Fibroblast of mammary gland (primary cell): ENCODE data around the gene FGA.

Source experiments
- DNase-seq: peaks from one replicate; pipeline ENCODE4 v3.0.0-alpha.2; 2010; ENCODE audit warnings: low read depth
- H3K4me3 ChIP-seq: 2 replicates; pipeline ENCODE4 v1.5.1; 2011; ENCODE audit warnings: low read depth, mild to moderate bottlenecking, low read length, moderate library complexity; ENCODE audit not compliant: control insufficient read depth
- TF ChIP-seq, protein P1 (sequence below): conservative IDR thresholded peaks from 2 replicates; pipeline ENCODE4 v1.5.1; 2011; ENCODE audit warnings: low read depth, low read length, inconsistent platforms; ENCODE audit not compliant: control insufficient read depth, insufficient read depth

FGA gene

GRCh38 chr4:154569584-154569983 is 21.0 kb downstream of the FGA start:
- no peak overlapping the region for H3K4me3 ChIP-seq
- no peak for DNase-seq
- TF ChIP-seq, protein P1, sequence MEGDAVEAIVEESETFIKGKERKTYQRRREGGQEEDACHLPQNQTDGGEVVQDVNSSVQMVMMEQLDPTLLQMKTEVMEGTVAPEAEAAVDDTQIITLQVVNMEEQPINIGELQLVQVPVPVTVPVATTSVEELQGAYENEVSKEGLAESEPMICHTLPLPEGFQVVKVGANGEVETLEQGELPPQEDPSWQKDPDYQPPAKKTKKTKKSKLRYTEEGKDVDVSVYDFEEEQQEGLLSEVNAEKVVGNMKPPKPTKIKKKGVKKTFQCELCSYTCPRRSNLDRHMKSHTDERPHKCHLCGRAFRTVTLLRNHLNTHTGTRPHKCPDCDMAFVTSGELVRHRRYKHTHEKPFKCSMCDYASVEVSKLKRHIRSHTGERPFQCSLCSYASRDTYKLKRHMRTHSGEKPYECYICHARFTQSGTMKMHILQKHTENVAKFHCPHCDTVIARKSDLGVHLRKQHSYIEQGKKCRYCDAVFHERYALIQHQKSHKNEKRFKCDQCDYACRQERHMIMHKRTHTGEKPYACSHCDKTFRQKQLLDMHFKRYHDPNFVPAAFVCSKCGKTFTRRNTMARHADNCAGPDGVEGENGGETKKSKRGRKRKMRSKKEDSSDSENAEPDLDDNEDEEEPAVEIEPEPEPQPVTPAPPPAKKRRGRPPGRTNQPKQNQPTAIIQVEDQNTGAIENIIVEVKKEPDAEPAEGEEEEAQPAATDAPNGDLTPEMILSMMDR, result no peak

DNA sequence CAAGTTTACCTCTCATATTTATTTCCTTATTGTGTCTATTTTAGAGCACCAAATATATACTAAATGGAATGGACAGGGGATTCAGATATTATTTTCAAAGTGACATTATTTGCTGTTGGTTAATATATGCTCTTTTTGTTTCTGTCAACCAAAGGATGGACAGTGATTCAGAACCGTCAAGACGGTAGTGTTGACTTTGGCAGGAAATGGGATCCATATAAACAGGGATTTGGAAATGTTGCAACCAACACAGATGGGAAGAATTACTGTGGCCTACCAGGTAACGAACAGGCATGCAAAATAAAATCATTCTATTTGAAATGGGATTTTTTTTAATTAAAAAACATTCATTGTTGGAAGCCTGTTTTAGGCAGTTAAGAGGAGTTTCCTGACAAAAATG is 21.5 kb downstream of the FGA start:
- TF ChIP-seq, protein P1, result no peak
- DNase-seq, result peak; percentile 61
- H3K4me3 ChIP-seq, result no peak overlapping the region

- no peak for DNase-seq
- TF ChIP-seq, protein P1, result no peak
- H3K4me3 ChIP-seq, result no peak overlapping the region
Observed at GRCh38 chr4:154566639-154567204, 23.8 kb downstream of the FGA start.

DNA sequence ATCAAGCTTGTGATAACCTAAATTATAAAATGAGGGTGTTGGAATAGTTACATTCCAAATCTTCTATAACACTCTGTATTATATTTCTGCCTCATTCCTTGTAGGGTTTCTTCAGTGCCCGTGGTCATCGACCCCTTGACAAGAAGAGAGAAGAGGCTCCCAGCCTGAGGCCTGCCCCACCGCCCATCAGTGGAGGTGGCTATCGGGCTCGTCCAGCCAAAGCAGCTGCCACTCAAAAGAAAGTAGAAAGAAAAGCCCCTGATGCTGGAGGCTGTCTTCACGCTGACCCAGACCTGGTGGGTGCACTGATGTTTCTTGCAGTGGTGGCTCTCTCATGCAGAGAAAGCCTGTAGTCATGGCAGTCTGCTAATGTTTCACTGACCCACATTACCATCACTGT is 24.8 kb downstream of the FGA start:
- TF ChIP-seq, protein P1, result no peak
- no peak for DNase-seq
- no peak overlapping the region for H3K4me3 ChIP-seq

- no peak overlapping the region for H3K4me3 ChIP-seq
- TF ChIP-seq, protein P1, result no peak
- DNase-seq, result no peak
Observed at GRCh38 chr4:154564311-154564710, 26.2 kb downstream of the FGA start.

DNA sequence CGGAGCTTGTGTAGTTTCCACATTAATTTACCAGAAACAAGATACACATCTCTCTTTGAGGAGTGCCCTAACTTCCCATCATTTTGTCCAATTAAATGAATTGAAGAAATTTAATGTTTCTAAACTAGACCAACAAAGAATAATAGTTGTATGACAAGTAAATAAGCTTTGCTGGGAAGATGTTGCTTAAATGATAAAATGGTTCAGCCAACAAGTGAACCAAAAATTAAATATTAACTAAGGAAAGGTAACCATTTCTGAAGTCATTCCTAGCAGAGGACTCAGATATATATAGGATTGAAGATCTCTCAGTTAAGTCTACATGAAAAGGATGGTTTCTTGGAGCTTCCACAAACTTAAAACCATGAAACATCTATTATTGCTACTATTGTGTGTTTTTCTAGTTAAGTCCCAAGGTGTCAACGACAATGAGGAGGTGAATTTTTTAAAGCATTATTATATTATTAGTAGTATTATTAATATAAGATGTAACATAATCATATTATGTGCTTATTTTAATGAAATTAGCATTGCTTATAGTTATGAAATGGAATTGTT is 27.8 kb downstream of the FGA start, which contains the start of gene FGB:
TSS of gene FGB (plus strand) at position 315 of the 558 bp plus-strand sequence. CDS start at position 323, 8 bp downstream.
- no peak for DNase-seq
- TF ChIP-seq, protein P1, result no peak
- no peak within 1 kb of the TSS for H3K4me3 ChIP-seq

- DNase-seq, result peak; percentile 71
- no peak overlapping the region for H3K4me3 ChIP-seq
- TF ChIP-seq, protein P1, result no peak
Observed at GRCh38 chr4:154560824-154561231, 29.7 kb downstream of the FGA start.
